ENCODE results near the gene ARMH1.

DNA sequence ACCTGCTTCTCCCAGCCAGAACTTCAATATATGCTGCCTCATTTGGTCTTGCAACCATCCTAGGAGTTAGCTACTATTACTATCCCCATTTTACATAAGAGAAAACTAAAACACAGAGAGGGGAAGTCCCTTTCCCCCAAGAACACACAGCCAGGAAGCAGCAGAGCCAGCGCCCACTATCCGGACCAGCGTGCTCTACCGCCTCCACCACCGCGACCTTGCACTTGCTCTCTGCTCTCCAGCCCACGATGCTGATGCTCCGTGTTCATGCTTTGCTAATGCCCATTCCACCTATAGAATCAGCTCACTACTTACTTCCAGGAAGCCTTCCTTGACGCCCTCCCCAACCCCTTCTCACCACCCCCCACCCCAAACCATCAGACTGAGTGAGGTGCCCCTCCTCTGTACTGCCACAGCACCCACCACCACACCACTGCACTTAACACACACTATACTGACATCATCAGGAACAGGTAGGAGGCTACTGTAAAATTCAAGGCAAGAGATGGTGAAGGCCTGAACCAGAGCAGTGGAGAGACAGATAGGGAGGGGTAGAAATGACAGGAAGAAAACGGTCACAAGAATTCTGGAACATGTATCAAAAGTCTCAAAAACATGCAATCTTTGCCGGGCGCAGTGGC lies 9.7 kb upstream of the ARMH1 start:
- no peak for TF ChIP-seq CTCF (IDR thresholded peaks at IDR 0.05)
- no peak for TF ChIP-seq EP300 (IDR thresholded peaks at IDR 0.05)
- no peak for TF ChIP-seq POLR2AphosphoS5 (IDR thresholded peaks at IDR 0.05)
